Measurements from ENCODE around the gene CACNA2D3.
"Not testable (repeated sequence)": the region's sequence is repeated elsewhere in the genome, so short reads cannot be mapped to it uniquely, and the experiment has no call there.

The CACNA2D3 gene

GRCh38 chr3:54954521-54954920, 832.2 kb downstream of the CACNA2D3 start:
- no peak for DNase-seq

DNA sequence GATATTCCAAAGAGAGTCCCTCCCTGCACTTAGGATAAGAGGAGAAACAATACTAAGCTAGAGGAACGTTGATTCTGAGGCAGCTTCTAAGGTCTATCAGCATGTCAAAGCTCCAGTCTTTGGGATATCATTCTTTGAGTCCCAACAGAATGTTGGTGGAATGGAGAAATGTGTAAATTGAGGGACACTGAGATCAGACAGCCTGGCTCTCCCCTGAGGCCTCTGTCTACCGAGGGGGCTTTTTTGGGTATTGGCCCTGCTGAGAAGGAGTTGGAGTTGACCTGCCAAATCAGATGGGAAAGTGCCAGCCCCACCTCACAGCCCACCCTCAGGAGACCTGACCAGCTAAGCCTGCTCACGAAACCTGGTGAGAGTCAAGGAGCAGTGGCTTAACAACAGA, 833.1 kb downstream of the CACNA2D3 start:
- no peak for DNase-seq

DNA sequence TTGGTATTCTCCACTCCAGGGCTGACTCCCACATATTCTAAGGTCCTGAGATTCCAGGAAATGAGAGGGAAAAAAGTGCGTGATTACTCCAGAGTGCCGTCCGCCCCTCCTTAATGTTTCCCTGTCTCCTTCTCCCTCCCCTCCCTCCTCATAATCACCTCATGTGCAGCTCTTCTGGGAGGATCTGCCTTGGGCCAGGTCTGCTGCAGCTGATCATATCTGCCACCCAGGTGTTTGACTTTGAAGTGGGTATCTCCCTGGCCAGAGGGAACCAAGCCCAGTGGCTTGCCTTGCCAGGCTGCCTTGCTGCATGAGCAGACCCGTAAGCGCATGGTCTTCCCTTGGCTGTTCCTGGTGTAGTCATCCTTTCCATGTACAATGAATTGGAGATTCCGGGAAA, 833.6 kb downstream of the CACNA2D3 start:
- DNase-seq = no peak

- DNase-seq = no peak
Measured at GRCh38 chr3:54957711-54958110, 835.4 kb downstream of the CACNA2D3 start.

GRCh38 chr3:54960082-54960481, 837.7 kb downstream of the CACNA2D3 start:
- no peak for DNase-seq

DNA sequence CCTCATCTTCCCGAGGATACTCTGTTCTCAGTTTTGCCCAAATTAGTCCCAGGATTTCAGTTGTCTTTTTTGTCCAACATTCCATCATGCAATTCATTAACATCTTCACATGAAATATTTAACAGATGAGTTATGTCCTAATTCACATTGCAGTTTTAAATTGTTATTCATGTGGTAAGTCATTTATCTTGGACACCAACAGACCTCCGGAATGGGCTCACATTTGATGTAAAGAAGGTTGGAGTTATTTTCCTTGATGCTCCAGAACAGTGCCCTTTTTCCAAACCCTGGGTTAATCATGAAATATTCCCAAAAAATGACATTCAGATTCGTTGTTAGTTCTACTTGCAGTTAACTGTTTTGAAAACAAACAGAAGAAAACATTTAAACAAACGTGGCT, 838.3 kb downstream of the CACNA2D3 start:
- DNase-seq = no peak

- DNase-seq = no peak
Measured at GRCh38 chr3:54962200-54962599, 839.8 kb downstream of the CACNA2D3 start.

- no peak for DNase-seq
Measured at GRCh38 chr3:54963641-54964040, 841.3 kb downstream of the CACNA2D3 start.

DNA sequence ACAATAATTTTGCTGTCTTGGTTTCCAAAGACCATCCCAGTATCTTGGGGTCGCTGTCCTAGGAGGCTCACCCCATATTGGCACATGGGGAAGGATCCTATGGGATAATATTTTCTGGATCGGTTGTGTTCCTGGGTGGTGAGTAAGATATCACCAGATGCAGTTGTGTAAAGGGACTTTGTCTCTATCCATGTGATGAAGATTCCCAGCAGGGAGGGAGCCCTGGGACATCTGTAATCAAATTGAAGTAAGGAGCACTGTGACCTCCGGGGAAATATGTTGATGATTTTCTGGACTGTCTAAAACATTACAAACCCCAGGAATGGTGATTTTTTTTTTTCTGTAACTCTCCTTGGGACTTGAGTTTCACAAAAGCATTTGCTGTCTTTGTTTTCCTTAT, 841.7 kb downstream of the CACNA2D3 start:
- no peak for DNase-seq

- DNase-seq = no peak
Measured at GRCh38 chr3:54965746-54966145, 843.4 kb downstream of the CACNA2D3 start.

- DNase-seq = no peak
Measured at GRCh38 chr3:54966979-54967378, 844.6 kb downstream of the CACNA2D3 start.

DNA sequence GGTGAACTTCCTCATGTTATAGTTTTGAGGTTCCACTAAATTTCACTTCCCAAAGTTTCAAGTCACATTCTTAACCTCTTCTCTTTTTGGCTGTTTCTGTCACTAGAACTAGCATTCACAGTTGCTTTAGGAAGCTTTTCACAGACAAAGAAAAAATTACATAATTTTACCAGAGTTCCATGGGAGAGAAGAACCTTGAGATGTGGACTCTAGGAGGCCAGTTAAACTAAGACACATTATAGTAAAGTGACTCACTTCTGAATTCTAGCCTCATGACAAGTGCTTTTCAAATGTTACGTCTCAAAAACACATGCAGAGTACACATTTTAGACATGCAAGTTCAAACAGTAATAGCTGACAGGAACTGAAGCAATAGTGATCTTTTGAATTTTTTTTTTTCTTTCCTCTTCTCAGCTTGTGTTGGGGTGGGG, 845.4 kb downstream of the CACNA2D3 start:
- no peak for DNase-seq

- DNase-seq = no peak
Measured at GRCh38 chr3:54968546-54969172, 846.3 kb downstream of the CACNA2D3 start.

DNA sequence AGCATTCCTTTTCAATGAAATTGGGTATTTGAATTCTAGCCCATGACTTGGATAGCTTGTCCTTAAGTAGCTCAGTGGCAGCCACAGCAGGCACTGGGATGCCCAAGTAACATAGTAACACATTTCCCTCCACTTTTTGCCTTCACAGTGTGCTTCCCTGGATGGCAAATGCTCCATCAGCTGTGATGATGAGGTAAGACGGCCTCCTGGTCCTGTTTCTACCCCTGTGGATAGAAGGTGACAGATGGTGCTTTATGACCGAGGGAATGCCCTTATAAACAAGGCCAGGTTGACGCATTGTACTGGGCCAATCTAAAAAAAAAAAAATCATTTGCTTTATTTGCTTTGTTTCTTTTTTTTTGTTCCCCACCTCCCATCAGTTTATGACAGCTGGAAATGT, 847.3 kb downstream of the CACNA2D3 start:
- DNase-seq = no peak

DNA sequence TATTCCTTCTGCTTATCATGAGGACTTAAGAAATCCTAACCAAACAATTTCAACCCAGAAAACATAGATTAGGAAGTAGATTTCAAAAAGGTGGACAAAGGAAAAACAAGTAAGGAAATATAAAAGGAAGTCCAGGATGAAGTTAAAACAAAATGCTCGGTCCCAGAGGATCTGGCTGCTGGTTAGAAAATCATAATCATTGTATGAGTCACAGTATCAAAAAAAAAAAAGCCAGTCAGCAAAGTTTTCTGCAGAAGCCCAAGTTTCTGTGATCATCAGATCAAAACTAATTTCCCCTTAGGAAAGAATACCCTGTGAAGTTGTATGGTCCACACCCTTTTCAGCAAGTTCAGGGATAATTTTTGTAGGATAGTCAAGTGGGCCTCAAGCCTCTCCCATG, 848.5 kb downstream of the CACNA2D3 start:
- no peak for DNase-seq

DNA sequence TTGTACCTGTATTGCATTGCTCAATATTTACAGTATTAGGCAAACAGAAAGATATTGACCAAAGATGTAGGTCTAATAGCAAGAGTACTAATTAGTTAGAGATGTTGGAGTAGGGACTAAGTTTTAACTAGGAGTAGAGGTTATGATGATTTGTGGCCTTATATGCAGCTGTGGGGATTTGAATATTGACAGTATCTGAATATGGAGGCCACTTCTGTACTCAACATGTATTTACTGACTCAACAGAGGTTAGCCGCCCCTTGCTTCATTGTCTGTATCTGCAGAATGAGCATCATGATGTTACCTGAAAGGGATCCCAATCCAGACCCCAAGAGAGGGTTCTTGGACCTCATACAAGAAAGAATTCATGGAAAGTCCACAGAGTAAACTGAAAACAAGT, 855.1 kb downstream of the CACNA2D3 start:
- no peak for DNase-seq

- DNase-seq = not testable (repeated sequence)
Measured at GRCh38 chr3:54977946-54978345, 855.6 kb downstream of the CACNA2D3 start.

- no peak for DNase-seq
Measured at GRCh38 chr3:54982807-54983206, 860.5 kb downstream of the CACNA2D3 start.

GRCh38 chr3:54983266-54984099, 861.1 kb downstream of the CACNA2D3 start:
- no peak for DNase-seq

DNA sequence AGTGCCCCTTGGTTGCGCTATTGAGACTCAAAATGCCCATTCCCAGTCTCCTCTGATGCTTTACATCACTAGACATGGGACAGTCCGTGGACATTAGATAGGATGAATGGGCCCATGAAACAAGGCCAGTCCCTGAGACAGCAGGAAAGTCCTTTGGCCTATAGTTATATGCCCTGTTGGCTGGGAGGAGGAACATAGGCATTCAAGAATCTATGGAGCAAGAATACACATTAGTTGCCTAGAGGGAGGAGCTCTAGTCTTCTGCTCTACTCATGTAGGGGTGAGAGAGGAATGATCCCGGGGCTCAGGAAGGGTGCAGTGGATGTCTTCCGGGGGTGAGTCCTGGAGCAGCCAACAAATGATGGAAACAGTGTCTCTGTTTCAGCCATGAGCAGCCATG, 863.5 kb downstream of the CACNA2D3 start:
- no peak for DNase-seq

DNA sequence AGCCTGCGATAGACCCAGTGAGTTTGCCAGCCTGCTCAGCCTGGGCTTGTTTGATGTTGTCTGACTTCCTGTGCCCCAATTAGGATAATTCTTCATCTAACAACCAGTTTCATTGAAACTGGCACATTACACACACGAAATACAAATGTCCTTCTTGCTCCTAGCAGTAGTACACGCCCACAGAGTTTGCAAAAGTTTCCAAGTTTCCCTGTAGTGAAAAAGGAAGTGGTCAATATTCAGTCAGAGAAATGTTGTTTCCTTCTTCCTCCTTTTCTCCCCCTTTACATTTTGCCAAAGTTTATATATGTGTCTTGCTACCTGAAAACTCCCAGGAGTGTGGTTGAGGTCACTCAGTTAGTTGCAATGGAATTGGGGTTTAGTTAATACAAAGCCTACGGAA, 863.9 kb downstream of the CACNA2D3 start:
- DNase-seq = no peak

GRCh38 chr3:54987719-54988118, 865.4 kb downstream of the CACNA2D3 start:
- DNase-seq = no peak

DNA sequence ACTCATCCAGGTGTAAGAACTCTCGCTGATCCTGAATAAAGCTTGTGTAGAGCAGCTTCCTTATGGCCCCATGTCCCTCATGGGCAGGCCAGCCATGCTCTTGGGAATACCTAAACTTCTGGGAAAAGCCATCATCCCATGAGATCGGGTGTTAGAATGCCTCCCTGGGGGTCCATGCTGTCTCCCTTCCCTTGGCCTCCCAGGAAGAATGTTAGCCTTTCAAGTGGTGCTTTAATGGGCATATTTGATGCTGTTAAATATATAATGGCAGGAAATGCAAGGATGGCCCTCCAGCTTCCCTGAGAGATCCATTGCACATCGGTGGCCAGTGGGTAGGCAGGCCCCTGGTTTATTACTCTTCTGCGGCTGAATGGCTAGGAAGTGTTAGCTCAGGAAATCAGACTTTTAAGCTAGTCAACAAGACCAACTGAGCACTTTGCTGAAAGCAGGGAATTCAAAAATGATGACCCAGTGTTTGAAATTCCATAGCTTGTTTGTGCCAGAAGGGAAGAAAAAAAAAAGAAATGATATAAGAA, 866.0 kb downstream of the CACNA2D3 start:
- DNase-seq = no peak
